Ovary (tissue), 9 donors: ENCODE data around the gene KMT2D. TPM values are rescaled to one million over a fixed set of nuclear protein-coding genes. Genes with fewer than 3 reads are reported as not detected.
A peak's percentile ranks its signal among the peaks of the same experiment; 100 is the strongest.

Experiments used
- DNase-seq, 5 donors: peaks; one replicate each; pipeline ENCODE4 v3.0.0-alpha.2; 2019 to 2020
- H3K27ac ChIP-seq, 2 donors: fragments of 200-600 bp; one replicate each; pipeline versions ENCODE4 v1.5.1 to v1.8.0; 2019 to 2022
- H3K27me3 ChIP-seq: fragments of 200-600 bp; one replicate; pipeline ENCODE4 v1.8.0; 2022
- H3K36me3 ChIP-seq: fragments of 200-600 bp; sonication (generic); one replicate; pipeline ENCODE4 v1.5.1; 2019
- H3K4me1 ChIP-seq: one replicate; pipeline ENCODE4 v1.8.1; 2013; ENCODE audit warnings: mild to moderate bottlenecking, moderate library complexity; ENCODE audit not compliant: insufficient read depth
- H3K4me3 ChIP-seq: fragments of 200-600 bp; sonication (generic); one replicate; pipeline ENCODE4 v1.5.1; 2017
- H3K9me3 ChIP-seq, 2 donors: fragments of 200-600 bp in 1 of 2; sonication (generic) in 1 of 2; one replicate each; pipeline versions ENCODE4 v1.5.1 to v1.8.1; 2013 to 2019; ENCODE audit warnings: mild to moderate bottlenecking in 1 of 2, moderate library complexity in 1 of 2
- EP300 ChIP-seq: sonication (generic); formaldehyde crosslinking; IDR thresholded peaks from one replicate; pipeline ENCODE4 v1.6.1; 2017; ENCODE audit warnings: antibody characterized with exemption
- POLR2A ChIP-seq: fragments of 450-650 bp; IDR thresholded peaks from one replicate; pipeline ENCODE4 v1.6.1; 2017; ENCODE audit warnings: antibody characterized with exemption, mild to moderate bottlenecking, moderate library complexity
- WGBS, 3 donors: extraction: QIAGEN DNeasy Blood & Tissue Kit in 1 of 3; methylation state at CpG; one replicate each; pipeline versions ENCODE4 v1.1.5 to v1.1.7; 2013 to 2017; 5-methylcytosine and 5-hydroxymethylcytosine counted together
- intact Hi-C, 4 donors: fragments of 100-400 bp; cut with DNase I; formaldehyde crosslinking; loops; one replicate each; pipeline versions ENCODE4 v1.11.0 to v1.15.1; 2022 to 2023
- polyA plus RNA-seq, 2 donors: library from polyadenylated mRNA; stranded (reverse); fragments of 200-250 nt in 1 of 2; fragments of 350-450 nt in 1 of 2; fragmentation: Illumina TruSeq in 1 of 2; extraction: RNeasy Lipid Tissue Mini Kit (QIAGEN cat#74804) in 1 of 2; gene quantifications; one replicate each; pipeline ENCODE4 v1.2.3, GENCODE V29; 2013 to 2014
- total RNA-seq, 7 donors: library from RNA; depleted of rRNA in 2 of 7; stranded (reverse); fragments of >200 nt in 2 of 7; fragmentation: NEBNext Ultra II Directional in 3 of 7; extraction: Animal tissue kit (Norgen Biotek cat#: 25700) in 3 of 7; gene quantifications; one replicate each; pipeline versions ENCODE4 v1.1.0 to v1.2.4, GENCODE V29; 2016 to 2023
- TF ChIP-seq, protein P1 (sequence below), 3 donors: fragments of 450-650 bp in 2 of 3; fragments of 200-600 bp in 1 of 3; IDR thresholded peaks; one replicate each; pipeline versions ENCODE4 v1.5.1 to v1.8.0; 2016 to 2022; ENCODE audit warnings: antibody characterized with exemption in 3 of 3, mild to moderate bottlenecking in 1 of 3
- donor health status: DM: no; HTN: no; CAD: no; lungs with moderate emphysema.
- donor health status: DM: no; HTN: no; CAD: no.
- donor health status: Bipolar disorder and iron deficiency.
- donor health status: DM: yes; HTN: yes; CAD: no.
- donor health status: DM: no; HTN: no; CAD: no.
- donor health status: DM: yes; HTN: yes; CAD: no.

The KMT2D gene
- total and polyA plus RNA-seq, 9 donors = 28.3 to 97.0 (median 77.8) TPM

DNA sequence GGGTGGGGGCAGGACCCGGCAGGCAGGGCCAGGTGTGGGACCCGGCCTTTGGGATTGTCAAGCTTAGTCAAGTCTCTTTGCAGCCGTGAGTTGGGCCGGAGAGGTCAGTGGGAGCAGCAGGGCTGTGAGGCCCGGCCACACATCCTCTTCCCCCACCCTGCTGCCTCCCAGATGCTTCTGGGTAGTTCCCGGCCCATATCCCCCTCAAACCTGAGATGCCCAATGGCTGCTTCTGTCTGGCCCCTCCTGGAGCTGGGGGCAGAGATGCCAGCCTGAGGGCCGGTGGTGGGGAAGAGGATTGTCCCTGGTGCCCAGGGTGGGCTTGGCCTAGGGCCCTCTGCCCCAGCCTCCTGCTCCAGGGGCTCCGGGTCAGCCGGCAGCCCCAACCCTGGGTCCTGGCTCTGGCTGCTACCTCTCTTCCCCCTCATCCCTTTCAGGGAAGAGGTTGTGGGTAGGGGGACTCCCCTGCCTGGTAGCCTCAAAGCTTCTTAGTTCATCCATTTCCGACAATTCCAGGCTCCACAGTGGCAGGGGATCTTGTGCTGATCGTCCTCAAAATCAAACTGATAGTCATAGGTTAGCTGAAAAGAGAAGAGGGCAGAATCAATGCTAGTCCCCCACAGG is 39.2 kb downstream of the KMT2D start:
- H3K4me3 ChIP-seq = no peak overlapping the region
- 74 to 83% (median 80%) methylated on average over 9 to 11 of the region's 11 CpGs for WGBS, 3 donors
- H3K36me3 ChIP-seq = no peaks in the 10 kb centered on the region
- no peaks in the 10 kb centered on the region for H3K9me3 ChIP-seq
- DNase-seq = no peak
- intact Hi-C loops = no loop called here
- H3K4me1 ChIP-seq = peaks cover 2% of the 10 kb centered on the region
- no peaks in the 10 kb centered on the region for H3K27me3 ChIP-seq
- no peak for TF ChIP-seq EP300
- TF ChIP-seq POLR2A = no peak
- TF ChIP-seq, protein P1, sequence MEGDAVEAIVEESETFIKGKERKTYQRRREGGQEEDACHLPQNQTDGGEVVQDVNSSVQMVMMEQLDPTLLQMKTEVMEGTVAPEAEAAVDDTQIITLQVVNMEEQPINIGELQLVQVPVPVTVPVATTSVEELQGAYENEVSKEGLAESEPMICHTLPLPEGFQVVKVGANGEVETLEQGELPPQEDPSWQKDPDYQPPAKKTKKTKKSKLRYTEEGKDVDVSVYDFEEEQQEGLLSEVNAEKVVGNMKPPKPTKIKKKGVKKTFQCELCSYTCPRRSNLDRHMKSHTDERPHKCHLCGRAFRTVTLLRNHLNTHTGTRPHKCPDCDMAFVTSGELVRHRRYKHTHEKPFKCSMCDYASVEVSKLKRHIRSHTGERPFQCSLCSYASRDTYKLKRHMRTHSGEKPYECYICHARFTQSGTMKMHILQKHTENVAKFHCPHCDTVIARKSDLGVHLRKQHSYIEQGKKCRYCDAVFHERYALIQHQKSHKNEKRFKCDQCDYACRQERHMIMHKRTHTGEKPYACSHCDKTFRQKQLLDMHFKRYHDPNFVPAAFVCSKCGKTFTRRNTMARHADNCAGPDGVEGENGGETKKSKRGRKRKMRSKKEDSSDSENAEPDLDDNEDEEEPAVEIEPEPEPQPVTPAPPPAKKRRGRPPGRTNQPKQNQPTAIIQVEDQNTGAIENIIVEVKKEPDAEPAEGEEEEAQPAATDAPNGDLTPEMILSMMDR (IDR thresholded peaks at IDR 0.05) = no peak
- H3K27ac ChIP-seq = no peak overlapping the region

DNA sequence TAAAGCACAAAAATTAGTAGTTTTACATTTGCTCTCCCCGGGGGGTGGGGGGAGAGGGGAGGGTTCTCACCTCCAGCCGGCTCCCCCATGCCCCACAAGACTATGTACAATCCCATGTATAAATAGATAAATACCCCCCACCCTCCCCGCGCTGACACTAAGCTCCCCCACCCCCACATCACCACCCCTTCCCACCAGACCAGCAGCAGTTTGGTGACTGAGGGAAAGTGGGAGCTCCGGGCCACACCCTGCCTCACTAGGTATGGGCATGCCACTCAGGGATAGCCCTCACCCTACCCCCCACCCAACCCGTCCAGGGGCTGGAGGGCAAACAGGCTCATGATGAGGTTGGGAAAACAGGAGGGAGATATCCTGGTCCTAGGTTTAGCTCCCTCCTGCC is 40.2 kb downstream of the KMT2D start:
- WGBS, 3 donors = 74 to 82% (median 79%) methylated on average over 6 of the region's 6 CpGs
- Histone ChIP-seq H3K4me3 (no peak overlapping the region), H3K9me3 (no peaks in the 10 kb centered on the region), H3K27ac (no peak overlapping the region), H3K27me3 (no peaks in the 10 kb centered on the region), H3K36me3 (no peaks in the 10 kb centered on the region), H3K4me1 (peaks cover 2% of the 10 kb centered on the region)
- DNase-seq = peak in 1 of 5 donors; percentile 19
- intact Hi-C loops = no loop called here
- no peak for TF ChIP-seq POLR2A
- TF ChIP-seq, protein P1 (IDR thresholded peaks at IDR 0.05) = no peak
- no peak for TF ChIP-seq EP300

DNA sequence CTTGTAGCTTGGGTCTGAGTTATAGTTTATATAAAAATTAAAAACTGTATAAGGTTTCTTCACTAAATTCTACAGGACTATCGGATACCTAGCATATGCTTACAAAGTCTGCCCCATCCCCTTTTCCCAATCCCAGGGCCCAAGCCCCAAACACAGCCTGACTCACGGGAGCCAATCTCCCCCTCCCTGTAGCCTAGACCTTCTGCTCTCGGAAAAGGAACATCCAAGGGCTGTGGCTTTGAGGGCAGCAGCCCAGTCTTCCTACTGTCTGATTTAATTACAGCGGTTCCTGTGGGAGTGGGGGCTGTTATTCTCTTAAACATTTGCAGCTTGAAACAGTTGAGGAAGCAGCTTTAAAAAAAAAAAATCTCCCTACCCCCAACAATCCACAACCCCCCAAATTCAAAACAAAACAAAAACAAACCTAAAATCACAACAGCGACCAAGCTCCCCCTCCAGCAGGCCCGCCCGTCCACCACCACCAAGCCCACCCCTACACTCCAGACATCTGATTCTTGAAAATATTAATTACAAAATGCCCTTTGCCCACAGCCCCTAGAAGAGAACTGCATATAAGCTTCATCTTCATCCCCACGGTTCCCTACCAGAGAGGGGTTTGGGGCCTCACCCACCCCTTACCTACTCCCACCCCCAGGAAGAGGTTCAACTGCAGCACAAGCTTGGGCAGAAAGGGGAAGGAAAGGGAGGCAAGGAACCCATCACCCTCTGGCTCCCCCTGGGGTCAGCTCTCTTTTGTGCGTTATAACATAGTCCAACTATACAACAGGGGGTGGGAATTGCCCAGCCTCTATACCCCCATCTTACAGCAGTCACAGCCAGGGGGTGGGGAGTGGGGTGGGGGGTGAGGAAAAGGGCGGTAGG is 40.9 kb downstream of the KMT2D start:
- Histone ChIP-seq H3K27ac (no peak overlapping the region), H3K4me3 (peak overlapping the region; percentile 76), H3K9me3 (no peaks in the 10 kb centered on the region), H3K36me3 (no peaks in the 10 kb centered on the region), H3K27me3 (no peaks in the 10 kb centered on the region), H3K4me1 (peaks cover 2% of the 10 kb centered on the region)
- TF ChIP-seq POLR2A (no peak), EP300 (no peak)
- TF ChIP-seq, protein P1 (IDR thresholded peaks at IDR 0.05) = no peak
- 36 to 41% (median 41%) methylated on average over 10 of the region's 10 CpGs for WGBS, 3 donors
- DNase-seq = peak in 2 of 5 donors; percentile 35 to 52
- intact Hi-C loops = loop anchor here in 1 of 4 donors (10.0 kb wide), 1 partner anchor 95 kb away; the partner anchor contains the start of gene LMBR1L

DNA sequence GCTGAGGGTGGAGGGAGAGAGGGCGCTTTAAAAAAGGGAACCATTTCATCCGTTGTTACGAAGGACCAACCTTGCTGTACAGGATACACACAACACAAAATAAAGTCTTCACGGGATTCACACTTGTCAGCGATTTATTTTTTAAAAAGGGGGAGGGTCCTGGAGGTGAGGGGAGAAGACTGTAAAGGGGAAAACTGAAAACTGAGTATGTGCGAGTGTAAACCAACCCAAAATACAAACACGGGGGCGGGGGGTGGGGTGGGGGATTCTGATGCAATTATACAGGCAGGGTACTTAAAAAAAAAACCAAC is 41.5 kb downstream of the KMT2D start:
- no peaks in the 10 kb centered on the region for H3K9me3 ChIP-seq
- H3K4me1 ChIP-seq = peaks cover 2% of the 10 kb centered on the region
- 1 to 2% (median 2%) methylated on average over 8 of the region's 8 CpGs for WGBS, 3 donors
- no peak for DNase-seq
- H3K27ac ChIP-seq = peak overlapping the region; percentile 54 to 66
- intact Hi-C loops = loop anchor here in 1 of 4 donors (10.0 kb wide), 1 partner anchor 96 kb away; the partner anchor contains the start of gene LMBR1L
- TF ChIP-seq, protein P1 (IDR thresholded peaks at IDR 0.05) = no peak
- TF ChIP-seq POLR2A = no peak
- no peak for TF ChIP-seq EP300
- H3K27me3 ChIP-seq = no peaks in the 10 kb centered on the region
- peak overlapping the region; percentile 76 for H3K4me3 ChIP-seq
- no peaks in the 10 kb centered on the region for H3K36me3 ChIP-seq
